H1 (cell line): Measurements from ENCODE around the gene RCSD1. TPM values are rescaled to one million over a fixed set of nuclear protein-coding genes. Genes with fewer than 3 reads are reported as not detected.

ENCODE experiments used
- CTCF ChIA-PET: fragments of 300-600 bp; sonication (Branson Sonifier 250); formaldehyde crosslinking; loops from one replicate; lab custom pipeline; 2021; ENCODE audit not compliant: partially characterized antibody; lab: Charles Lee
- POLR2A ChIA-PET: fragments of 300-600 bp; sonication (Branson Sonifier 250); formaldehyde crosslinking; loops from one replicate; lab custom pipeline; 2021; ENCODE audit warnings: inconsistent platforms; ENCODE audit not compliant: partially characterized antibody; lab: Charles Lee
- DNase-seq, 2 experiments: peaks; one replicate each; pipeline versions ENCODE4 v3.0.0 to v3.0.0-alpha.2; 2010 to 2022; ENCODE audit warnings: low spot score in 2 of 2, low read depth in 1 of 2, mixed read lengths in 1 of 2
- FAIRE-seq: peaks from 2 replicates; lab custom pipeline; 2011; peaks lifted over from hg19 to GRCh38; lab: Jason Lieb, UNC
- H2AFZ ChIP-seq: 2 replicates; pipeline ENCODE4 v1.8.1; 2012; ENCODE audit warnings: low read length, inconsistent platforms
- H2AK5ac ChIP-seq: 2 replicates; pipeline ENCODE4 v1.6.1; 2013; ENCODE audit warnings: low read depth, low read length
- H2BK120ac ChIP-seq: replicated peaks from 2 replicates; pipeline ENCODE3; 2013; ENCODE audit warnings: low read depth, low read length, inconsistent platforms
- H2BK12ac ChIP-seq: 2 replicates; pipeline ENCODE4 v1.6.1; 2013; ENCODE audit warnings: low read depth, low read length
- H2BK15ac ChIP-seq: 2 replicates; pipeline ENCODE4 v1.6.1; 2013; ENCODE audit warnings: low read length
- H2BK20ac ChIP-seq: 2 replicates; pipeline ENCODE4 v1.6.1; 2013; ENCODE audit warnings: low read length
- H2BK5ac ChIP-seq: 2 replicates; pipeline ENCODE4 v1.6.1; 2013; ENCODE audit warnings: low read depth, low read length
- H3K14ac ChIP-seq: 2 replicates; pipeline ENCODE4 v1.6.1; 2013; ENCODE audit warnings: inconsistent platforms; ENCODE audit not compliant: insufficient read length
- H3K18ac ChIP-seq: 2 replicates; pipeline ENCODE4 v1.6.1; 2013; ENCODE audit warnings: low read length; ENCODE audit errors: extremely low read depth
- H3K23ac ChIP-seq: 2 replicates; pipeline ENCODE4 v1.6.1; 2013; ENCODE audit warnings: inconsistent platforms; ENCODE audit not compliant: insufficient read length
- H3K23me2 ChIP-seq: 2 replicates; pipeline ENCODE4 v1.6.1; 2013; ENCODE audit warnings: low read depth, low read length
- H3K27ac ChIP-seq: 2 replicates; pipeline ENCODE4 v1.6.1; 2011; ENCODE audit warnings: low read depth, low read length, inconsistent platforms
- H3K27me3 ChIP-seq, 4 experiments: replicated peaks in 1 of 4; 1 replicate in 1 of 4; 2 replicates in 3 of 4; pipeline versions ENCODE4 v1.6.1 to v1.8.1; 2011 to 2013; ENCODE audit warnings: low read length in 3 of 4, mild to moderate bottlenecking in 3 of 4, inconsistent platforms in 2 of 4, mixed read lengths in 2 of 4, moderate library complexity in 1 of 4; ENCODE audit not compliant: control insufficient read depth in 3 of 4, insufficient read depth in 3 of 4; ENCODE audit errors: extremely low read depth in 1 of 4
- H3K36me3 ChIP-seq, 4 experiments: 2 replicates each; pipeline versions ENCODE4 v1.6.1 to v1.8.1; 2011 to 2013; ENCODE audit warnings: mild to moderate bottlenecking in 4 of 4, low read length in 3 of 4, moderate library complexity in 2 of 4, control low read depth in 1 of 4, inconsistent platforms in 1 of 4; ENCODE audit not compliant: insufficient read depth in 4 of 4, control insufficient read depth in 2 of 4
- H3K4ac ChIP-seq: replicated peaks from 2 replicates; pipeline ENCODE3; 2013; ENCODE audit warnings: low read length, low read depth, mixed read lengths, inconsistent platforms; ENCODE audit not compliant: insufficient read length
- H3K4me1 ChIP-seq, 4 experiments: replicated peaks in 1 of 4; 1 replicate in 1 of 4; 2 replicates in 3 of 4; pipeline versions ENCODE4 v1.6.1 to v1.8.1; 2011 to 2013; ENCODE audit warnings: low read length in 3 of 4, inconsistent platforms in 2 of 4, mixed read lengths in 1 of 4; ENCODE audit not compliant: insufficient read depth in 4 of 4, control insufficient read depth in 3 of 4
- H3K4me2 ChIP-seq, 2 experiments: 2 replicates each; pipeline versions ENCODE4 v1.6.1 to v1.8.1; 2011 to 2013; ENCODE audit warnings: low read depth in 2 of 2, low read length in 2 of 2, control low read depth in 1 of 2, inconsistent platforms in 1 of 2, mild to moderate bottlenecking in 1 of 2; ENCODE audit not compliant: insufficient read depth in 1 of 2
- H3K4me3 ChIP-seq, 4 experiments: fragments of 200-600, 300-600 bp in 1 of 4; sonication (generic), shearing (Covaris generic), sonication (Bioruptor Twin) in 1 of 4; 2 replicates each; pipeline versions ENCODE4 v1.5.1 to v1.8.1; 2011 to 2016; ENCODE audit warnings: low read length in 4 of 4, low read depth in 3 of 4, control low read depth in 2 of 4, inconsistent platforms in 2 of 4, mild to moderate bottlenecking in 2 of 4, mixed read lengths in 1 of 4, moderate library complexity in 1 of 4; ENCODE audit not compliant: insufficient read depth in 2 of 4; ENCODE audit errors: extremely low read depth in 1 of 4
- H3K56ac ChIP-seq: replicated peaks from 2 replicates; pipeline ENCODE3; 2013; ENCODE audit warnings: low read depth, mild to moderate bottlenecking, mixed read lengths, low read length, inconsistent platforms; ENCODE audit not compliant: insufficient read length
- H3K79me1 ChIP-seq: 2 replicates; pipeline ENCODE4 v1.6.1; 2013; ENCODE audit warnings: low read depth, low read length, control low read depth
- H3K79me2 ChIP-seq, 2 experiments: 2 replicates each; pipeline versions ENCODE4 v1.6.1 to v1.8.1; 2012 to 2013; ENCODE audit warnings: low read length in 2 of 2, mild to moderate bottlenecking in 2 of 2, inconsistent platforms in 1 of 2; ENCODE audit not compliant: insufficient read depth in 2 of 2, control insufficient read depth in 1 of 2
- H3K9ac ChIP-seq, 4 experiments: replicated peaks in 1 of 4; 1 replicate in 1 of 4; 2 replicates in 3 of 4; pipeline versions ENCODE4 v1.6.1 to v1.8.1; 2011 to 2013; ENCODE audit warnings: low read depth in 3 of 4, low read length in 3 of 4, control low read depth in 2 of 4, mild to moderate bottlenecking in 2 of 4, moderate library complexity in 2 of 4, inconsistent platforms in 1 of 4; ENCODE audit errors: extremely low read depth in 1 of 4
- H3K9me3 ChIP-seq, 2 experiments: 2 replicates each; pipeline versions ENCODE4 v1.6.1 to v1.8.1; 2012 to 2013; ENCODE audit warnings: mild to moderate bottlenecking in 2 of 2, moderate library complexity in 2 of 2, control low read depth in 1 of 2, inconsistent platforms in 1 of 2, low read depth in 1 of 2, low read length in 1 of 2, mixed read lengths in 1 of 2; ENCODE audit not compliant: insufficient read depth in 2 of 2
- H4K20me1 ChIP-seq, 2 experiments: replicated peaks in 1 of 2; 2 replicates each; pipeline versions ENCODE3 to v1.8.1; 2011 to 2013; ENCODE audit warnings: inconsistent platforms in 2 of 2, low read length in 2 of 2, mild to moderate bottlenecking in 1 of 2; ENCODE audit not compliant: insufficient read depth in 2 of 2, control insufficient read depth in 1 of 2
- H4K5ac ChIP-seq: 2 replicates; pipeline ENCODE4 v1.6.1; 2013; ENCODE audit warnings: low read length, low read depth, mixed read lengths, inconsistent platforms; ENCODE audit not compliant: insufficient read length
- H4K8ac ChIP-seq: 2 replicates; pipeline ENCODE4 v1.8.0; 2013; ENCODE audit warnings: mild to moderate bottlenecking, moderate library complexity, low read length, inconsistent platforms; ENCODE audit not compliant: insufficient read depth; ENCODE audit errors: extremely low read depth
- H4K91ac ChIP-seq: replicated peaks from 2 replicates; pipeline ENCODE3; 2013; ENCODE audit warnings: low read length, mixed read lengths, inconsistent platforms; ENCODE audit not compliant: insufficient read length
- BACH1 ChIP-seq: IDR thresholded peaks from 2 replicates; pipeline ENCODE4 v1.6.1; 2012; ENCODE audit warnings: low read length, improper control_type of control experiment
- CHD1 ChIP-seq: IDR thresholded peaks from 2 replicates; pipeline ENCODE4 v1.6.1; 2012; ENCODE audit warnings: low read depth, low read length, improper control_type of control experiment
- HDAC2 ChIP-seq, 2 experiments: fragments of 300-600 bp in 1 of 2; sonication (generic) in 1 of 2; IDR thresholded peaks; 2 replicates each; pipeline ENCODE4 v1.6.1; 2011 to 2012; ENCODE audit warnings: low read depth in 2 of 2, low read length in 2 of 2, mild to moderate bottlenecking in 2 of 2, moderate library complexity in 2 of 2, borderline replicate concordance in 1 of 2, inconsistent platforms in 1 of 2
- POU5F1 ChIP-seq: IDR thresholded peaks from 2 replicates; pipeline ENCODE4 v1.6.1; 2011; ENCODE audit warnings: low read depth, mild to moderate bottlenecking, low read length, moderate library complexity
- RAD21 ChIP-seq, 2 experiments: IDR thresholded peaks in 1 of 2; conservative IDR thresholded peaks in 1 of 2; 2 replicates each; pipeline ENCODE4 v1.6.1; 2011; ENCODE audit warnings: low read depth in 2 of 2, low read length in 2 of 2, improper control_type of control experiment in 1 of 2, inconsistent platforms in 1 of 2, mild to moderate bottlenecking in 1 of 2, moderate library complexity in 1 of 2
- RFX5 ChIP-seq: IDR thresholded peaks from 2 replicates; pipeline ENCODE4 v1.6.1; 2011; ENCODE audit warnings: low read depth, low read length, improper control_type of control experiment, borderline replicate concordance
- SP2 ChIP-seq: IDR thresholded peaks from 2 replicates; pipeline ENCODE4 v1.6.1; 2012; ENCODE audit warnings: mild to moderate bottlenecking, low read length, inconsistent platforms
- TAF7 ChIP-seq: optimal IDR thresholded peaks from 2 replicates; pipeline ENCODE3; 2011; ENCODE audit warnings: low read depth, mild to moderate bottlenecking, inconsistent platforms, low read length, moderate library complexity, borderline replicate concordance
- WGBS, 2 experiments: shearing (Covaris generic) in 1 of 2; methylation state at CpG; one replicate each; pipeline versions ENCODE4 v1.1.6 to v1.1.7; 2013 to 2015; ENCODE audit warnings: low lambda C conversion rate in 2 of 2, mixed read lengths in 2 of 2, inconsistent platforms in 1 of 2, low coverage in 1 of 2, missing lambda C conversion rate in 1 of 2; ENCODE audit not compliant: insufficient replicate concordance in 2 of 2, insufficient coverage in 1 of 2, insufficient read length in 1 of 2; ENCODE audit errors: extremely low coverage in 1 of 2, missing lambda C conversion rate in 1 of 2; 5-methylcytosine and 5-hydroxymethylcytosine counted together
- polyA plus RNA-seq, 7 experiments: library from polyadenylated mRNA; depleted of rRNA in 3 of 7; stranded (reverse) in 5 of 7; unstranded in 2 of 7; fragments of >200 nt in 5 of 7; fragments of 200-250 nt in 2 of 7; gene quantifications; 1 replicate in 5 of 7; 2 replicates in 1 of 7; 4 replicates in 1 of 7; pipeline versions ENCODE4 v1.2.1 to v1.2.3, GENCODE V29; 2011 to 2013; ENCODE audit warnings: missing spikeins in 2 of 7, mixed read lengths in 2 of 7
- total RNA-seq: library from RNA; stranded (reverse); fragmentation: NEBNext Ultra II Directional; extraction: Animal tissue kit (Norgen Biotek cat#: 25700); gene quantifications from 2 replicates; pipeline ENCODE4 v1.2.1, GENCODE V29; 2021
- TF ChIP-seq, protein P1 (sequence below): IDR thresholded peaks from 2 replicates; pipeline ENCODE4 v1.6.1; 2012; ENCODE audit warnings: inconsistent platforms
- TF ChIP-seq, protein P2 (sequence below): IDR thresholded peaks from 2 replicates; pipeline ENCODE4 v1.6.1; 2012; ENCODE audit warnings: inconsistent platforms

Gene RCSD1
- total and polyA plus RNA-seq, 2 of the 8 experiments (the other 6 are each of a cell fraction or from before 2014, with no cell fraction given) = 0.47 to 0.69 TPM

- POLR2A ChIA-PET = interaction anchor here (1.0 kb wide), 1 partner anchor 144 kb away, joined by 5 read pairs; no protein-coding TSS in a partner anchor
- H3K79me2 ChIP-seq = no peaks in the 10 kb centered on the region
- H2BK120ac ChIP-seq = no peak overlapping the region
- CTCF ChIA-PET = interaction anchor here (1.2 to 1.3 kb wide), 2 partner anchors 10 to 21 kb away, joined by 3 to 7 read pairs; no protein-coding TSS in a partner anchor
- H3K27ac ChIP-seq = no peak overlapping the region
- no peak overlapping the region for H2BK12ac ChIP-seq
- no peaks in the 10 kb centered on the region for H3K36me3 ChIP-seq
- FAIRE-seq = no peak
- WGBS, 2 experiments = 75% methylated on average over 3 of the region's 3 CpGs; no CpG with 5 or more reads in 1 of the 2 experiments
- H2AK5ac ChIP-seq = no peak overlapping the region
- H2AFZ ChIP-seq = no peak overlapping the region
- peaks cover 6% of the 10 kb centered on the region for H3K23me2 ChIP-seq
- H3K18ac ChIP-seq = peak overlapping the region; percentile 48; the same call in 1 of the 2 replicates
- H3K14ac ChIP-seq = no peak overlapping the region
- no peaks in the 10 kb centered on the region for H4K20me1 ChIP-seq
- no peak overlapping the region for H2BK15ac ChIP-seq
- peaks cover 0 to 13% (median 9%) of the 10 kb centered on the region in 4 experiments; a peak in 6 of 7 replicates for H3K27me3 ChIP-seq
- no peak overlapping the region for H3K4me2 ChIP-seq
- H3K4me1 ChIP-seq = peaks cover 2 to 19% (median 12%) of the 10 kb centered on the region in 4 experiments; a peak in 5 of 7 replicates
- TF ChIP-seq, protein P1, sequence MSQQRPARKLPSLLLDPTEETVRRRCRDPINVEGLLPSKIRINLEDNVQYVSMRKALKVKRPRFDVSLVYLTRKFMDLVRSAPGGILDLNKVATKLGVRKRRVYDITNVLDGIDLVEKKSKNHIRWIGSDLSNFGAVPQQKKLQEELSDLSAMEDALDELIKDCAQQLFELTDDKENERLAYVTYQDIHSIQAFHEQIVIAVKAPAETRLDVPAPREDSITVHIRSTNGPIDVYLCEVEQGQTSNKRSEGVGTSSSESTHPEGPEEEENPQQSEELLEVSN = no peak
- TF ChIP-seq, protein P2, sequence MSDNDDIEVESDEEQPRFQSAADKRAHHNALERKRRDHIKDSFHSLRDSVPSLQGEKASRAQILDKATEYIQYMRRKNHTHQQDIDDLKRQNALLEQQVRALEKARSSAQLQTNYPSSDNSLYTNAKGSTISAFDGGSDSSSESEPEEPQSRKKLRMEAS = no peak
- TF ChIP-seq RAD21 (IDR thresholded peaks at IDR 0.05 in 1 of 2, conservative IDR thresholded peaks at IDR 0.05 in 1 of 2; ENCODE audit: low read depth in 2 of 2, low read length in 2 of 2) (no peak), BACH1 (no peak), RFX5 (no peak), POU5F1 (no peak), CHD1 (no peak), TAF7 (no peak), HDAC2 (IDR thresholded peaks at IDR 0.05; ENCODE audit: borderline replicate concordance in 1 of 2, low read depth in 2 of 2, low read length in 2 of 2) (no peak), SP2 (no peak)
- H2BK5ac ChIP-seq = no peak overlapping the region
- H3K56ac ChIP-seq = no peak overlapping the region
- H3K9me3 ChIP-seq = no peaks in the 10 kb centered on the region
- no peaks in the 10 kb centered on the region for H3K79me1 ChIP-seq
- H2BK20ac ChIP-seq = no peak overlapping the region
- no peak overlapping the region for H3K9ac ChIP-seq
- no peak overlapping the region for H4K5ac ChIP-seq
- H3K23ac ChIP-seq = no peak overlapping the region
- DNase-seq = no peak
- no peak overlapping the region for H3K4me3 ChIP-seq
- H4K91ac ChIP-seq = no peak overlapping the region
- H3K4ac ChIP-seq = peak overlapping the region; percentile 27
- H4K8ac ChIP-seq = no peak overlapping the region
These were observed 78.9 kb downstream of the RCSD1 start for GRCh38 chr1:167708940-167709389.
